HG03439 (cell line): Measurements from ENCODE around the gene IMPG1.

ENCODE experiments used
- ATAC-seq: cut with Tn5 transposase; IDR thresholded peaks from one replicate; pipeline ENCODE4 v1.9.1; 2021; ENCODE audit warnings: mild to moderate bottlenecking, moderate library complexity; ENCODE audit not compliant: unreplicated experiment

The IMPG1 gene

GRCh38 chr6:75893058-75893775, 179.2 kb downstream of the IMPG1 start:
- ATAC-seq: peak; percentile 66

DNA sequence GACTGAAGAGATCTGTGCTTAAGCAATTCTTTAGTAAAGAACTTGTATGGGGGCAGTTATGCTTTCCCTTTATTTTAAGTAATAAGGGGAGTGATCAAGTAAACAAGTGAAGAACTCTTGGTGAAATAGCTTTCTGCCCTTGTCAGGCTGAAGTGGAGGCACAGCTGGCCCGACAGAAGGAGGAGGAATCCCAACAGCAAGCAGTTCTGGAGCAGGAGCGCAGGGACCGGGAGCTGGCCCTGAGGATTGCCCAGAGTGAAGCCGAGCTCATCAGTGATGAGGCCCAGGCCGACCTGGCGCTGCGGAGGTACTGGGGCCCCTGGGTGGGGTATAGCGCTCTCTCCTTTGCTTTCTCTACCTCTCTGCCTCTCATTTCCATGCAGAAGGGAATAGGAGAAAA, 180.1 kb downstream of the IMPG1 start:
- ATAC-seq: no peak

DNA sequence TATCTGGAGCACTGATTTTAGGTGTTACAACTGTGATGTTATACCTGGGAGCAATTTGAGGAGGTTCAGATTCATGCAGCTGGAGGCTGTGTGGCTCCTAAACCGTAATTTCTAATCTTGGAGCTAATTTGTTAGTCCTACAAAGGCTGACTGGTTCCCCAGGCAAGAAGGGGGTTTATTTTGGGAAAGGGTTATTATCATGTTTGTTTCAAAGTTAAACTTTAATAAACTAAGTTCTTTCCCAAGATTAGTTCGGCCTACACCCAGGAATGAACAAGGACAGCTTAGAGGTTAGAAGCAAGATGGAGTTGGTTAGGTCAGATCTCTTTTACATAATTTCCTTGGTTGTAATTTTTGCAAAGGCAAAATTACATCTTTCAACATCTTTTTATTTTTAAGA, 187.6 kb downstream of the IMPG1 start:
- no peak for ATAC-seq

- no peak for ATAC-seq
Measured at GRCh38 chr6:75882734-75883133, 189.7 kb downstream of the IMPG1 start.

- no peak for ATAC-seq
Measured at GRCh38 chr6:75880305-75880704, 192.2 kb downstream of the IMPG1 start.

GRCh38 chr6:75876152-75876551, 196.3 kb downstream of the IMPG1 start:
- no peak for ATAC-seq

DNA sequence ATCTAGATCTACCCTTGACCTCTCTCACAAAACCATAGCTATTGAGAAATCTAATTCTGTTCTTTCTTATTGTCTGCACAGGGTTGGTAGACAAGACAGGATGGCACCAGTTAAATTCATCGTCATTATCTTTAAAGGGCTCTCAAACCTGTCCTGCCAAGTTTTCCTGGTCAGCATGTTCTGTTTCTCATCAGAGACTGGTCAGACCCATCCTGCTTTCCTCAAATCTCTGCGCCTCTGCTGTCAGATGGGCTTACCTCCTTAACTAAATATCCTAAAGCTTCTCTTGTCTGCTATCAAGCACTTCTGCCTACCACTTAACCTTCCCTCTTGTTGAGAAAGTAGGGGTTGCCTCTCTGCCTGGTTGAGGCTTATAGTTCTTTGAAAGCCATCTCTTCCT, 198.2 kb downstream of the IMPG1 start:
- no peak for ATAC-seq
